PC-3 (cell line): ENCODE data around the gene PTPRE. TPM values are rescaled to one million over a fixed set of nuclear protein-coding genes. Genes with fewer than 3 reads are reported as not detected.
A peak's percentile ranks its signal among the peaks of the same experiment; 100 is the strongest.

Experiments used
- ATAC-seq: fragments of 200-7000 bp; cut with Tn5 transposase; 2 replicates; pipeline ENCODE4 v1.9.1; 2020; ENCODE audit warnings: mild to moderate bottlenecking, moderate library complexity
- BruUV-seq: library from RNA; stranded (reverse); fragments of 400-500 nt; replicated peaks from 2 replicates; lab custom pipeline; 2021; lab: Mats Ljungman, UMichigan
- CTCF ChIA-PET: fragments of 300-600 bp; sonication (Branson Sonifier 250); formaldehyde crosslinking; loops from one replicate; lab custom pipeline; 2022; ENCODE audit warnings: antibody characterized with exemption; lab: Charles Lee
- POLR2A ChIA-PET: fragments of 300-600 bp; sonication (Branson Sonifier 250); formaldehyde crosslinking; loops from one replicate; lab custom pipeline; 2022; ENCODE audit warnings: antibody characterized with exemption; ENCODE audit not compliant: unreplicated experiment; lab: Charles Lee
- DNase-seq: peaks from one replicate; pipeline ENCODE4 v3.0.0-alpha.2; 2015
- H2AFZ ChIP-seq: fragments of 300-600 bp; sonication (generic); 2 replicates; pipeline ENCODE4 v1.6.0; 2016; ENCODE audit warnings: antibody characterized with exemption, low read length
- H3F3A ChIP-seq: fragments of 300-600 bp; sonication (generic); one replicate; pipeline ENCODE4 v1.6.0; 2017; ENCODE audit warnings: antibody characterized with exemption, low read length, control low read depth, mild to moderate bottlenecking; ENCODE audit not compliant: unreplicated experiment
- H3K27ac ChIP-seq: fragments of 300-600 bp; sonication (generic); 2 replicates; pipeline ENCODE4 v1.5.1; 2016; ENCODE audit warnings: mild to moderate bottlenecking, low read length
- H3K27me3 ChIP-seq: fragments of 300-600 bp; sonication (generic); 2 replicates; pipeline ENCODE4 v1.6.1; 2016; ENCODE audit warnings: low read length, mixed read lengths
- H3K36me3 ChIP-seq: fragments of 300-600 bp; sonication (generic); 2 replicates; pipeline ENCODE4 v1.6.1; 2016; ENCODE audit warnings: low read depth, mixed run types, low read length, mixed read lengths
- H3K4me1 ChIP-seq: fragments of 300-600 bp; sonication (generic); 2 replicates; pipeline ENCODE4 v1.5.1; 2016; ENCODE audit warnings: low read length; ENCODE audit not compliant: insufficient read depth
- H3K4me2 ChIP-seq: fragments of 300-600 bp; sonication (generic); 2 replicates; pipeline ENCODE4 v1.6.0; 2016; ENCODE audit warnings: low read length
- H3K4me3 ChIP-seq: fragments of 300-600 bp; sonication (generic); 2 replicates; pipeline ENCODE4 v1.5.1; 2016; ENCODE audit warnings: mild to moderate bottlenecking, low read length, mixed read lengths
- H3K79me2 ChIP-seq: fragments of 300-600 bp; sonication (generic); 2 replicates; pipeline ENCODE4 v1.6.1; 2017; ENCODE audit warnings: low read length, mixed read lengths
- H3K9ac ChIP-seq: fragments of 300-600 bp; sonication (generic); 2 replicates; pipeline ENCODE4 v1.6.0; 2016; ENCODE audit warnings: mild to moderate bottlenecking, low read length
- H3K9me2 ChIP-seq: fragments of 300-600 bp; sonication (generic); replicated peaks from 2 replicates; pipeline ENCODE4 v1.6.1; 2016; ENCODE audit warnings: mixed run types, low read length, mixed read lengths
- H3K9me3 ChIP-seq: fragments of 300-600 bp; sonication (generic); 2 replicates; pipeline ENCODE4 v1.6.1; 2016; ENCODE audit warnings: low read length, mixed read lengths
- H4K20me1 ChIP-seq: fragments of 300-600 bp; sonication (generic); 2 replicates; pipeline ENCODE4 v1.6.1; 2016; ENCODE audit warnings: low read length, mixed read lengths
- EZH2 ChIP-seq: fragments of 300-600 bp; sonication (generic); IDR thresholded peaks from one replicate; pipeline ENCODE4 v1.6.1; 2017; ENCODE audit warnings: antibody characterized with exemption, mild to moderate bottlenecking, low read length; ENCODE audit not compliant: unreplicated experiment
- EZH2phosphoT487 ChIP-seq: fragments of 300-600 bp; sonication (generic); IDR thresholded peaks from 2 replicates; pipeline ENCODE4 v1.6.1; 2018; ENCODE audit warnings: mild to moderate bottlenecking, antibody characterized with exemption, low read length, borderline replicate concordance
- intact Hi-C: fragments of 100-400 bp; cut with micrococcal nuclease; formaldehyde crosslinking; loops from 2 replicates; pipeline ENCODE4 v1.9.0; 2023
- total RNA-seq: library from RNA; depleted of rRNA; stranded (reverse); fragments of >200 nt; gene quantifications from 2 replicates; pipeline ENCODE4 v1.2.3, GENCODE V29; 2014
- TF ChIP-seq, protein P1 (sequence below): fragments of 300-600 bp; sonication (generic); conservative IDR thresholded peaks from 2 replicates; pipeline ENCODE4 v1.5.1; 2017; ENCODE audit warnings: antibody characterized with exemption, low read depth, mild to moderate bottlenecking, low read length

The PTPRE gene
- total RNA-seq, 1 experiment from 2014 or later, result 3.1 TPM

DNA sequence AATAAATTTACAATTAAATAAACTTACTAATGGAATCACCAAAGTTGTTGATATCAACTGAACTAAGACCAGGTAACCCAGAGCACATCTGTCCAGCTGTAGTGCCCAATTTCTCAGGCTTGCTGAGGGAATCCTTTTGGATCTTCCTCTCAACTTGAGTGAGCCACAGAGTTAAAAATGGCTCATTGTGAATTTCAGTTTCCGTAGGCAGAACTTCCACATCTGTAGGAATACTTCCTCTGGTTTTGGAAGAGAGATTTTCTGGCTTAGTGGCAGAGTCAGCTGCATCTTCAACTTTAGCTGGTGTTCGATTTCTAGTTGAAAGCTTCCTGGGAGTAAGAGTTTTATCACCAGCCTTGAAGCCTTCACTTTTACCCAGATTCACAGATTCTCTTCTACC lies 208.0 kb downstream of the PTPRE start:
- CTCF ChIA-PET, result no interaction called here
- no TSS peak for BruUV-seq
- H3K4me3 ChIP-seq, result no peak overlapping the region
- H3K9me2 ChIP-seq, result no peaks in the 10 kb centered on the region
- no peaks in the 10 kb centered on the region for H3K9me3 ChIP-seq
- H3K4me2 ChIP-seq, result no peak overlapping the region
- DNase-seq (no peak), ATAC-seq (no peak)
- no peak overlapping the region for H2AFZ ChIP-seq
- POLR2A ChIA-PET, result no interaction called here
- H3K27ac ChIP-seq, result no peak overlapping the region
- H3K4me1 ChIP-seq, result no peaks in the 10 kb centered on the region
- H3F3A ChIP-seq, result no peaks in the 10 kb centered on the region
- no peaks in the 10 kb centered on the region for H3K27me3 ChIP-seq
- H4K20me1 ChIP-seq, result peaks cover 15% of the 10 kb centered on the region
- H3K36me3 ChIP-seq, result peaks cover 92% of the 10 kb centered on the region
- TF ChIP-seq EZH2 (no peak), EZH2phosphoT487 (no peak)
- TF ChIP-seq, protein P1, sequence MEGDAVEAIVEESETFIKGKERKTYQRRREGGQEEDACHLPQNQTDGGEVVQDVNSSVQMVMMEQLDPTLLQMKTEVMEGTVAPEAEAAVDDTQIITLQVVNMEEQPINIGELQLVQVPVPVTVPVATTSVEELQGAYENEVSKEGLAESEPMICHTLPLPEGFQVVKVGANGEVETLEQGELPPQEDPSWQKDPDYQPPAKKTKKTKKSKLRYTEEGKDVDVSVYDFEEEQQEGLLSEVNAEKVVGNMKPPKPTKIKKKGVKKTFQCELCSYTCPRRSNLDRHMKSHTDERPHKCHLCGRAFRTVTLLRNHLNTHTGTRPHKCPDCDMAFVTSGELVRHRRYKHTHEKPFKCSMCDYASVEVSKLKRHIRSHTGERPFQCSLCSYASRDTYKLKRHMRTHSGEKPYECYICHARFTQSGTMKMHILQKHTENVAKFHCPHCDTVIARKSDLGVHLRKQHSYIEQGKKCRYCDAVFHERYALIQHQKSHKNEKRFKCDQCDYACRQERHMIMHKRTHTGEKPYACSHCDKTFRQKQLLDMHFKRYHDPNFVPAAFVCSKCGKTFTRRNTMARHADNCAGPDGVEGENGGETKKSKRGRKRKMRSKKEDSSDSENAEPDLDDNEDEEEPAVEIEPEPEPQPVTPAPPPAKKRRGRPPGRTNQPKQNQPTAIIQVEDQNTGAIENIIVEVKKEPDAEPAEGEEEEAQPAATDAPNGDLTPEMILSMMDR, result no peak
- intact Hi-C loops, result no loop called here
- H3K9ac ChIP-seq, result no peak overlapping the region
- peaks cover 40% of the 10 kb centered on the region for H3K79me2 ChIP-seq

- Histone ChIP-seq H3K27ac (no peak overlapping the region), H3K79me2 (peaks cover 45% of the 10 kb centered on the region), H3K4me1 (no peaks in the 10 kb centered on the region), H3K4me3 (no peak overlapping the region), H3K27me3 (no peaks in the 10 kb centered on the region), H2AFZ (no peak overlapping the region), H3F3A (no peaks in the 10 kb centered on the region), H3K9ac (no peak overlapping the region), H4K20me1 (peaks cover 15% of the 10 kb centered on the region), H3K4me2 (no peak overlapping the region), H3K36me3 (peaks cover 88% of the 10 kb centered on the region), H3K9me3 (no peaks in the 10 kb centered on the region), H3K9me2 (no peaks in the 10 kb centered on the region)
- DNase-seq (no peak), ATAC-seq (no peak)
- intact Hi-C loops, result no loop called here
- ChIA-PET POLR2A (no interaction called here), CTCF (no interaction called here)
- BruUV-seq, result TSS peak; percentile 38
- TF ChIP-seq EZH2 (no peak), EZH2phosphoT487 (no peak)
- TF ChIP-seq, protein P1, result no peak
These were observed 208.5 kb downstream of the PTPRE start for GRCh38 chr10:128115356-128115755.

- ATAC-seq, result no peak
- Histone ChIP-seq H3K9ac (no peak overlapping the region), H2AFZ (no peak overlapping the region), H3K27me3 (no peaks in the 10 kb centered on the region), H3K4me1 (no peaks in the 10 kb centered on the region), H3K9me3 (no peaks in the 10 kb centered on the region), H3K4me3 (no peak overlapping the region), H3K9me2 (no peaks in the 10 kb centered on the region), H3K27ac (no peak overlapping the region), H3K4me2 (no peak overlapping the region), H3K36me3 (peaks cover 84% of the 10 kb centered on the region), H4K20me1 (peaks cover 15% of the 10 kb centered on the region), H3K79me2 (peaks cover 52% of the 10 kb centered on the region), H3F3A (no peaks in the 10 kb centered on the region)
- TF ChIP-seq, protein P1, result no peak
- TF ChIP-seq EZH2, result no peak
- no peak for TF ChIP-seq EZH2phosphoT487
- no TSS peak for BruUV-seq
- ChIA-PET CTCF (no interaction called here), POLR2A (no interaction called here)
- intact Hi-C loops, result no loop called here
- no peak for DNase-seq
These were observed 209.3 kb downstream of the PTPRE start for GRCh38 chr10:128116187-128116586.
